Activated CD8-positive, alpha-beta memory T cell treated with anti-CD3 and anti-CD28 coated beads, Interleukin-2, amount 50 U/mL, for 24 hours (primary cell): ENCODE results near the gene DUSP3.

ENCODE experiments used
- DNase-seq: peaks from one replicate; pipeline ENCODE4 v3.0.0-alpha.2; 2020; ENCODE audit errors: extremely low read depth

Gene DUSP3

DNA sequence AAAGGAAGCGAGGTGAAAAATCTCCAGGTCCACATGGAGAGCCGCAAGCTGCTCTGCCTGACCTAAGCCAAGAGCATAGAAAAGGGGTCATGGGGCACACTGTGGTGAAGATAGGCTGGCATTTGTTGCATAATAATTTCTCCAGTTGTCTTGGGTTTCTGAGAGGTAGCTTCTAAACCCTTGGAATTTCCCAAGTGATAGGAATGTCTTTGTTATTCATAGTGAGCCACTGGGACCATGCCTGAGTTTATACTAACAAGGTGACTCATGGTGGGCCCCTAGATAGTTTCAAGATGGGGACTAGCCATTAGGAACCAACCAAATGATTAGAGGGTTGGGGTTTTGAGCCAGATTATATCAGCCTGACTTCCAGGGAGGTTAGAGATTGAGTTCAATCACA lies 45.8 kb downstream of the DUSP3 start:
- no peak for DNase-seq

DNA sequence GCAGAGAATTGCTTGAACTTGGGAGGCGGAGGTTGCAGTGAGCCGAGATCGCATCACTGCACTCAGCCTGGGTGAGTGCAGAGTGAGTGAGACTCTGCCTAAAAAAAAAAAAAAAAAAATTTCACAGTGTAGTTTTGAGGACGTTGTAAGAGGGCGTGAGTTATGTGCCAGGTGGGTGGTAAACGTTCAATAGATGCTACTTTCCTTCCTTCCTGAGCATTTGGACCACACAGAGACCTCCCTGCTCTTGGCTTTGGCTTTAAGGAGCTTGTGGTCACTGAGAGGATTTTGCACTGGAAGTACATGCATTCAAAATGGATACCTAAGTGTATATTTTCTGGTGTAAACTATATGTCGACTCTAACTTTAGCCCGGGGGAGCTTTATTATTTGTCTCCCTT lies 50.7 kb downstream of the DUSP3 start:
- no peak for DNase-seq

DNA sequence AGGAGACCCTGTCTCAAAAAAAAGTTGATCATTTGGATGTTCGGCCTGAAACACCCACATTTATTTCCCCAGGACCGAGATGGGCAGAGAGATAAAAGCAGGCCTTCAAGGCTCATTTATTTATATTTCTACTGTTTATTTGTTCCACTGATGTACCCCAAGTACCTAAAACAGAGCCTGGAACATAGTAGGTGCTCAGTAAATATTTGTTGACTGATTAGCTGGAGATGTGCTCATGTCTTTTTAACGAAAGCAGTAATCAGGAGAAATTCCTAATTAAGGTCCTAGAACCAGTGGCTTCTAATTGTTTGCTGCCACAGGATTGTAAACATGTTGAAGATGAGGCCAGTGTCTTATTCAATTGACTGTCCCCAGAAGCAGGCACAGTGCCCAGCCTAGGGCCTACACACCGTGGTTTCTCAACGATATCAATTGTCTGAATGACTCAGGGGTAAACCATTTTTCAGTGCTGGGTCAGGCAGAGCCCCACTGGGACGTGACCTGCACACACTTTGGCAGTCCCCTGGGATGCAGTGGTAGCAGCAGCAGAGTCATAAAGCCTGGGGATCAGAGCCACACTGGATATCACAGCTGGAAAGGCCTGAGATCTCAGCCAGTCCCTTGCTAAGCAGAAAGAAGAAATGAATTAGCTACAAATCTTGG lies 54.9 kb downstream of the DUSP3 start:
- DNase-seq: no peak

DNA sequence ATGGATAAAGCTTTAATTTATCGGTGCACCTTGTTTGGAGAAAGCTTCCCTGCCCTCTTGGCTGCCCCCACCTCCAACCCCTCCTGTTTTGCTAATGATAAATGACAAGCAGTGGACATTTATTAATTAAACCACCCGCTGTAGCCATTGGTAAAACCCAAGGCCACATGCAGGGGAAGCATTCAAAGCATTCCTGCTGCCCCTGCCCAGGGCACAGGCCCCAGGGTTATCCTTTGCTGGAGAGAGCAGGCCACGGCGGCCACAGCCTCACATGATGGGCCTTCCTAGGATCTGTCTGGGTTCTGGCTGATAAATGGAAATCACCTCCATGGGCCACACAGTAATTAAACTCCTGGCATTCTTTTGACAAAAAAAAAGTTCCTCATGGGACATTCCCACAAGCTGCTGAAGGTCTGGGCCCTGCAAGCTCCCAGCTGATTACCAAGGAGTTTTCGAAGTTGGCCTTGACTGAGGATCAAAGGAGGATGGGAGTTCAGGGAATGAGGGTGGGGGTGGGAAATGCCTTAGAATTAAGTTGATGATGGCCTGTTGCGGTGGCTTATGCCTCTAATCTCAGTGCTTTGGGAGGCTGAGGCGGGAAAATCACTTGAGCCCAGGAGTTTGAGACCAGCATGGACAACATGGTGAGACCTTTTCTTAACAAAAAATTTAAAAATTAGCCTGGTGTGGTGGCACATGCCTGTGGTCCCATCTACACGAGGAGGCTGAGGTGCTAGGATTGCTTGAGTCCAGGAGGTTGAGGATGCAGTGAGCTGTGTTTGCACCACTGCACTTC lies 55.7 kb downstream of the DUSP3 start:
- DNase-seq: no peak

DNA sequence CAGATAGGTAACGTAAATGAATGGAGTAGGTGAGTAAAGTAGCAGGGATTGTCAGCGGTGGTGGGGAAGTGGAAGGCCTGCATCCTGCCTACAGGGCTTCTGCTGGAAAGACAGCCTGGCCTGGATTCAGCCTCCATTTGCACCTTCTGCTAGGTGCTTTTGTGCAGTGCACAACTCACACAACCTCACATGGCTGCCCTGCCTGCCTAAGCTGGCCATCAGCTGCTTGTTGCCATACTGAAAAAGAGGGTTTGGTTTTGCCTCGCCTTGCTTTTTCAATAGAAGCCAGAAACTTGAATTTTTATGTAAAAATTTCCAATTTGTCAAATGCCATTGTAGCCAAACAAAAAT lies 56.5 kb downstream of the DUSP3 start:
- no peak for DNase-seq

DNA sequence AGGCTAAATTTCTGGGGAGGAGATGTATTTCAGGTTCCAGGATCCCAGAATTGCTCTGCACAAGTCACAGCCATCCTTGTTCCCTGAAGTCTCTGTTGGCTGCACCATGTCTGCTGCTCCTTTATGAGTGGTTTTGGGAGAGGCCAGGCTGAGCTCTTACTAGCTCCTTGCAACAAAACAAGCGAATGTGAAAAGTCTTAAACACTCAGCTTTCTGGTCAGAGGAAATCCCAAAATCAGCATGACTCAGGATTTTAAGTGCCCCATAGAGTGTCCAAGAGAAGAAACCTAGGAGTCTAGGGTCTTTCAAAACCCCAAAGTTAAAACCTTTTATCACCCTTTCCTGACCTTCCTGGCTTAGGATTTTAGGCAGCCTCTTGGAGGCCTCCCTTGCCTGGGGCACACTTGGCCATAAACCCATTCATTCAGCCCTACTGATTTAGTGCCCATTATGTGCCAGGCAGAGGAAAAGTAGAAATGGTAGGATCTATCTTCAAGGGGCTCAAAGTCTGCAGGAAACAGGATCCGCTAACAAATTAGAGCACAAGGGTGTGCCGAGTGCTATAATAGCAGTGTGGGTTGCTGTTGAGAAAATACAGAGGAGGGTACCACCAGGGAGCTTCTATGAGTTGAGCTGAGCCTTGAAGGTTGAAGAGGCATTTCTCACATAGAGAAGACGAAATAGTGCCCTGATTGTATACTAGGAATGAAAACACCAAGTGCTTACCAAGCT lies 57.1 kb downstream of the DUSP3 start:
- DNase-seq: no peak

DNA sequence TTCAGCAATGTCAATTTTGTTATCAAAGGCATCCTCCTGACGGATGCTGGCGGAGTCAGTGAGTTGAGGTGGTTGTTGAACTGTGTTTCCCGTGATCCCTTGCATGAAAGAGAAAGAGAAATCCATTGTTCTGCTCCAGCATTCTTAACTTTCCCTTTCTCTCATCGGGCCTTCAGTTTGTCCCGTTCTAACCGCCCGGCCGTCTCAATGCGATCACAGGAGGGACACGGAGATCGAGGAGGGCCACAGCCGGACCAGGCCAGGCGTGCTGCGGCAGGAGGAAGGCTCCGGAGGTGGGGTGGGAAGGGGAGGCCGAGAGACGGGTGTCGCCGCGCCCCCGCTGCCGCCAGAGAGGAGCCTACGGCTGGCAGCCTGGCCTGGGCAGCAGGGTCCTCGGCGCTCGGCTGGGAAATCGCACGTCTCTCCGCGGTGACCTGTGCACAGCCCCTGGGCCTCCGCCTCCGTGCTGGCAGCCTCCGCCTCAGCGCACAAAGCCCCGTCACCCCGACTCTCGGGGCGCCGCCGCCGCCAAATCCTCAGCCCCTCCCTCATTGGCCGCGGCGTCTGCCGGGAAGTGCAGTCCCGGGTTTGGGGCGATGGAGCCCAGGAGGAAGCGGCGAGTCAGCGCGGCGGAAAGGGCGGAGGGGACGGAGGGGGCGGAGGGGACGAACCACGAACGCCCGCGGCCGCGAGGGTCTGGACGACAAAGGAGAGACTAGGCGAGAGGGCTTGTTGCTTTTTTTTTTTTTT lies 58.3 kb downstream of the DUSP3 start:
- peak; percentile 31 for DNase-seq

DNA sequence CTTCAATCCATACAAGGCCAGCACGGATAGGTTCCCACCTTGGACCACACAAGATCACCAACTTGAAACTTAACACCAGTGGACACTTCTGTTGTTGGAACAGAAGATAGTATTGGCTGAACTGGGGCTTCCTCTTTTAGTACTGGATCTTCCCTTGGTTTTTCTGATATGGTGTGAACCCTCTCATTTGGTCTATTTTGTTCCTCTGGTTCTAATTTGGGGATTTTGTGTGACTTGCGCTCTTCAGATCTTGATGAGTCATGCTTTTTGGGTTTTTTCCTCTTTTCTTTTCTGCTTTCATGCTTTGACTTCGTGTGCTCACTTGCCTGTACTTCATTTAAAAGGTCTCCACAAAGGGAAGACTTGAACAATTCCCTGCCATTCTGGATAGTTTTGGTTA lies 59.2 kb downstream of the DUSP3 start:
- no peak for DNase-seq

DNA sequence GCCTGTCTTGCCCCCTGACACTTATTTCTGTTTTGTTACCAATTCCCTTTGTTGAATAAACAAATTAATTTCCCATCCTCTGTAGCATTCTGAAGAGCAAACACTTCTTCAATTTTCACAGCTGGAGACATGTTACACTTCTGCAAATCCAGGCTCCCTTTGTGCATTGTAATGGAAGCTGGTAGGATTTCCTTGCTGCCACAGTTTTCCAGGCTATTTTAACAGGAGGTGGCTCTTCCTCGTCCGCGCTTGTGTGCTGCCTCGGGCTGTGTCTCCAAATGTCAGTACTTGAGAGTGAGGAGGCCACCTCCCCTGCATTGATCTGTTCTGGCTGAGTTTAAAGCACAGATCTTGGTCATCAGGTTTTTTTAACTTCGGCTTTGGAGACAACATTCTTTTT lies 60.2 kb downstream of the DUSP3 start:
- DNase-seq: no peak

DNA sequence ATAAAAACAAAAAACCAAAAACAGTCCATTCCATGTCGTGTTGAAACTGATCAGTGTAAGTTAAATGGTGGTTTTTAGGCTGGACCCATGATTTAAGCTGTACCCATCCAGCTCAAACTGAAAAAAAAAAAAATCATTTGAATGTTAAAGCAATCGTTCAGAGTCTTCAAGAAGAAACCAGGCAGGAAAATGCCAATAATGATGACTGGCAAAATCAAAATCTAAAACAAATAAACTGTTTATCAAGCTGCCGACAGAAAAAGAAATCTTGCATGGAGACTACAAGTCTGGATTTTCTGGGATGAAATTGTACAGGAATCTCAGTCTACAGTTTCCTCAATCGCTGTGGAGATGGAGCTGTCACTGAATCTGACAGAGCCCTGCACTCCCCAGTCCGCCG lies 60.9 kb downstream of the DUSP3 start:
- no peak for DNase-seq
